GM18861 (cell line): ENCODE measurements around the gene IGLL1.

Source experiments
- ATAC-seq: cut with Tn5 transposase; IDR thresholded peaks from one replicate; pipeline ENCODE4 v1.9.1; 2021; ENCODE audit not compliant: unreplicated experiment

The IGLL1 gene

GRCh38 chr22:23530766-23531282, 49.3 kb downstream of the IGLL1 start:
- ATAC-seq, result no peak

DNA sequence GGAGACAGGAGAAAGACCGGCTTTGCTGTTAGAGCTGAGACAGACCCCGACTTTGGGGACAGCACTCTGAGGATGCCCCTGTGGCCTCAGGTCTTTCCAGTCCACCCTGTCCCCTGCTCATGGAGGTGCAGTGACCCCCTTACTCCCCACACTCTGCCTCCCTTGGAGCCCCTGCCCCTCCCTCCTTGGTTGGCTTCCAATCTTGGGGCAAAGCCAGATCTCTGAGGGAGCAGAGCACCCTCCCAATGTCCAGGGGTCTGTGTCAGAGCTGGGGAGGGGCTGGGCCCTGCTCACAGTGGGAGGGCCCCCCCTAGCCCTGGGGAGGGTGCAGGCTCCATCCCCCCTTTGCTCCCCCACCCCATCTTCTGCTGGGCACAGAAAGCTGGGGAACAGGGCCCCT, 50.0 kb downstream of the IGLL1 start:
- ATAC-seq, result no peak

DNA sequence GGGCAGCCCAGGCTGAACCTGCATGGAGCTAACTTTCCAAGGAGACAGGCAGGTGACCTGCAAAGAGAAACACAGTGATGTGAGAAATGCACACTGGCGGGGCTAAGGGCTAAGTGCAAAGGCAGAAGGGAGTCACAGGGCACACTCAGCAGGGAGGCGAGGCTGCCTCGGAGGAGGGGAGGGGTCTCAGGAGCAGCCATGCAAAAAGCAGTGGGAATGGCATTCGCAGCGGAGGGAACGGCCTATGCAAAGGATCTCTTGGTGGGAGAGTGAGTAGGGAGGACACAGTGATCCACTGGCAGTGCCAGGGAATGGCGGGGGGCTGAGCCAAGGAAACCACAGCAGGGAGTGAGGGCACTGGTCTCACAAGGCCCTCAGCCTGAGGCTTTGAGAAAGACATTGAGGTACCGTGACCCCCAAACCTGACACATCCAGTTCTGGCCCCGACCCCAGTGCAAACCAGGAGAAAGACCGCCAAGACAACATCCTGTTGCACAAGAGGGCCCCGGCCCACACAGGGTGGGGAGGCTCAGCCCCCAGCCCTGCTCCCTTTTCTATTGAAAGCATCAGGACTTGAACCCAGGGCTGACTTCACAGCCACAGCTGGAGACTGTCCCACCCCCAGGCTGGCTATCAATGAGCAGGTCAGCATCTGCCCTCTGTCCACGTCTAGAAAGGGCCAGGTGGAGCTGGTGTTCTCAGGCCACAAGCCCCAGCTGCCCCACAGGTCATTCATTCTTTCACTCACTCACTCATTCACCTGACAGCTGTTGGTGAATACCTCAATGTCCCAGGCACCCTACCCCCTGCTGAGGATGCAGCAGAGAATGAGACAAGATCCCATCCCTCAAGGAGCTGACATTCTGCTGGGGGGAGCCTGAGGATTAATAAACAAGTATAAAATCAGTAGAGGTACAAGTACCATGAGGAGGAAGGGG, 50.7 kb downstream of the IGLL1 start:
- ATAC-seq, result no peak

DNA sequence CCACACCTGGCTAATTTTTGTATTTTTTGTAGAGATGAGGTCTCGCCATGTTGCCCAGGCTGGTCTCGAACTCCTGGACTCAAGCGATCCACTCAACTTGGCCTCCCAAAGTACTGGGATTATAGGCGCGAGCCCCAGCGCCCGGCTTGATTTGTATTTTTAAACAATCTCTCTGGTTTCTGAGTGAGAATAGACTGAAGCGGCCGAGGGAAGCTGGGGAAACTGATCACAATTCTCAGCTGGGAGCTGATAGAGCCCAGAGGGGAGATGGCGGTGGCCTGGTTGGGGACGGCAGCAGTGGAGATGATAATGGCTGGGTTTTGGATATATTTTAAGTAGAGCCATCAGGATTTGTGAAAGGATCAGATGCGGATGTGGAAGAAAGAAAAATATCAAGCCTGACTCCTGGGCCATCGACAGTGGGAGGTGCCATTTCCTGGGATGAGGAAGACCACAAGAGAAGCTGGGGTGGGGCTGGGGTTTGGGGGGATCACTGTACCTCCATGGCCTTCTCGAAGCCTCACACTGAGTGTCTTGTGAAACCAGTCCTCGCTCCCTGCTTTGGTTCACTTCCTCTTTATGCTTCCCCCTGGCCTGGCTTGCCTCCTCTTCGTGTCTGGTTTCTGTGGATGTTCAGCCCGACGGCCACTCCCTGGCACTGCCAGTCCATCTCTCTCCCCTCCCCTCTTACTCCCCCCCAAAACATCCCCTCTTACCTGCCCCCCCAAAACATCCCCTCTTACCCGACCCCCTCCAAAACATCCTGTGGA, 51.9 kb downstream of the IGLL1 start:
- no peak for ATAC-seq

GRCh38 chr22:23526596-23527316, 53.3 kb downstream of the IGLL1 start:
- no peak for ATAC-seq

GRCh38 chr22:23525510-23525909, 54.6 kb downstream of the IGLL1 start:
- ATAC-seq, result no peak

- no peak for ATAC-seq
Observed at GRCh38 chr22:23524226-23524625, 55.9 kb downstream of the IGLL1 start.

DNA sequence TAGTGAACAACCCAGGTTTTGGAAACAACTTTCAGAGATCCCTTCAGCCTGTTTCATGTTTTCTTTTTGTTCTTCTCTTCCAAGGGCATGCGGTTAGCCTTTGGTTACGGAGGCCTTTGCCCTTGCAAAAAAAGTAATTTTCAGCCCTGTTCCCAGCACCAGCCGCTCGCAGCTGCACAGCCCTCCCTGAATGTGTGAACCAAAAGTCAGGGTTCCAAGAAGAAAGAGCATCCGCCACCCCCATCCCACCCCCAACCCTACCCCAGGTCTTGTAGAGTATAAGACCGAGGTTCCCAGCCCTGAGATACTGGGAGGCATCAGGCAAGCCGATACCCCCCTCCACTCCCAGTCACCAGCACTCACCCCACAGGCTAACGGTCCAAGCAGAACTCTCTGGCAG, 56.4 kb downstream of the IGLL1 start:
- no peak for ATAC-seq
